ENCODE results near the gene SLC39A11. TPM values are rescaled to one million over a fixed set of nuclear protein-coding genes. Genes with fewer than 3 reads are reported as not detected.

SLC39A11 gene
- total and polyA plus RNA-seq, 2 of the 13 experiments (the other 11 are each of a cell fraction or from before 2014, with no cell fraction given), result 17.2 to 31.5 TPM

DNA sequence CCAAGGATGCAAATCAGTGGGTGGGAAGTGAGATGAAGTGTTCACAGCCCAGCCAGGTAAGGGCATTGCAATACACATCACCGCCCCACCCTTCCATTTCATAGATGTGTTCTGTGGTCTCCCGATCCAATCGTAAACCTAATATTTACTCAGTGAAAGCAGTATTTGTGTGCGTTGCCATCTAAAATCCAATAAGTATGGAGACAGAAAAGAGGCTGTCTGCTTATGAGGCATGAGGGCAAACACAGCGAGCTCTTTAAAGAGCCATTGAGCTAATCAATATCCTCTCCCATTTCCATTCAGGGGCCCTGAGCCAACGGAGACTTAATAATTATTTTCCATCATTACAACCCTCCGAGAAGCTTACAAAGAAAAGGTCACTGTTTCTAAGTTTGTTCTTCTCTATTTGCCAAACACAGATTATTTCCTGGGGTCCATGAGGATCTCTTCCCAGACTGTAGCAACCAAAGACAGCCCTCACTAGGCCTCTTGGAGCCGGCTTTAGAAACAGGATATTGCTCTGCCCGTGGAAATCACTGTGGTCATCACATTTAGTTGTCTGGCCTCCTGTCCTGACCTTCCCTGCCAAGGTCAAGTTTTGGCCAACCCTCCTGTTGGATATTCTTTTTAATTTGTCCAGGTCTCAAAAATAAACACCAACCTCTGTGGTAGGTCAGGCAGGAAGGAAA, 120.1 kb downstream of the SLC39A11 start (continued):
- TF ChIP-seq UBTF (CRISPR knock-in tag; IDR thresholded peaks at IDR 0.05) (no peak), ZNF619 (CRISPR knock-in tag; IDR thresholded peaks at IDR 0.05) (no peak), MLXIP (CRISPR knock-in tag; IDR thresholded peaks at IDR 0.05; ENCODE audit: borderline replicate concordance) (no peak), ZBTB10 (CRISPR knock-in tag; IDR thresholded peaks at IDR 0.05; ENCODE audit: borderline replicate concordance) (no peak), ZFYVE20 (CRISPR knock-in tag; IDR thresholded peaks at IDR 0.05; ENCODE audit: borderline replicate concordance, low read depth) (no peak), XRCC5 (optimal IDR thresholded peaks at IDR 0.05; ENCODE audit: low read length) (no peak), WIZ (CRISPR knock-in tag; IDR thresholded peaks at IDR 0.05) (no peak), CHD4 (IDR thresholded peaks at IDR 0.05; ENCODE audit: borderline replicate concordance, low read length) (no peak), RFX5 (IDR thresholded peaks at IDR 0.05; ENCODE audit: low read depth, low read length) (no peak), ZNF205 (CRISPR knock-in tag; IDR thresholded peaks at IDR 0.05) (peak; percentile 75; the same call in 1 of the 2 replicates), ZBTB38 (CRISPR knock-in tag; IDR thresholded peaks at IDR 0.05) (no peak), SETDB1 (CRISPR knock-in tag; IDR thresholded peaks at IDR 0.05; ENCODE audit: borderline replicate concordance) (no peak), HNRNPH1 (optimal IDR thresholded peaks at IDR 0.05; ENCODE audit: low read depth, low read length) (no peak)
- TF ChIP-seq, protein P1, sequence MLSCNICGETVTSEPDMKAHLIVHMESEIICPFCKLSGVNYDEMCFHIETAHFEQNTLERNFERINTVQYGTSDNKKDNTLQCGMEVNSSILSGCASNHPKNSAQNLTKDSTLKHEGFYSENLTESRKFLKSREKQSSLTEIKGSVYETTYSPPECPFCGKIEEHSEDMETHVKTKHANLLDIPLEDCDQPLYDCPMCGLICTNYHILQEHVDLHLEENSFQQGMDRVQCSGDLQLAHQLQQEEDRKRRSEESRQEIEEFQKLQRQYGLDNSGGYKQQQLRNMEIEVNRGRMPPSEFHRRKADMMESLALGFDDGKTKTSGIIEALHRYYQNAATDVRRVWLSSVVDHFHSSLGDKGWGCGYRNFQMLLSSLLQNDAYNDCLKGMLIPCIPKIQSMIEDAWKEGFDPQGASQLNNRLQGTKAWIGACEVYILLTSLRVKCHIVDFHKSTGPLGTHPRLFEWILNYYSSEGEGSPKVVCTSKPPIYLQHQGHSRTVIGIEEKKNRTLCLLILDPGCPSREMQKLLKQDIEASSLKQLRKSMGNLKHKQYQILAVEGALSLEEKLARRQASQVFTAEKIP (CRISPR knock-in tag; IDR thresholded peaks at IDR 0.05; ENCODE audit: borderline replicate concordance), result no peak
- TF ChIP-seq, protein P2, sequence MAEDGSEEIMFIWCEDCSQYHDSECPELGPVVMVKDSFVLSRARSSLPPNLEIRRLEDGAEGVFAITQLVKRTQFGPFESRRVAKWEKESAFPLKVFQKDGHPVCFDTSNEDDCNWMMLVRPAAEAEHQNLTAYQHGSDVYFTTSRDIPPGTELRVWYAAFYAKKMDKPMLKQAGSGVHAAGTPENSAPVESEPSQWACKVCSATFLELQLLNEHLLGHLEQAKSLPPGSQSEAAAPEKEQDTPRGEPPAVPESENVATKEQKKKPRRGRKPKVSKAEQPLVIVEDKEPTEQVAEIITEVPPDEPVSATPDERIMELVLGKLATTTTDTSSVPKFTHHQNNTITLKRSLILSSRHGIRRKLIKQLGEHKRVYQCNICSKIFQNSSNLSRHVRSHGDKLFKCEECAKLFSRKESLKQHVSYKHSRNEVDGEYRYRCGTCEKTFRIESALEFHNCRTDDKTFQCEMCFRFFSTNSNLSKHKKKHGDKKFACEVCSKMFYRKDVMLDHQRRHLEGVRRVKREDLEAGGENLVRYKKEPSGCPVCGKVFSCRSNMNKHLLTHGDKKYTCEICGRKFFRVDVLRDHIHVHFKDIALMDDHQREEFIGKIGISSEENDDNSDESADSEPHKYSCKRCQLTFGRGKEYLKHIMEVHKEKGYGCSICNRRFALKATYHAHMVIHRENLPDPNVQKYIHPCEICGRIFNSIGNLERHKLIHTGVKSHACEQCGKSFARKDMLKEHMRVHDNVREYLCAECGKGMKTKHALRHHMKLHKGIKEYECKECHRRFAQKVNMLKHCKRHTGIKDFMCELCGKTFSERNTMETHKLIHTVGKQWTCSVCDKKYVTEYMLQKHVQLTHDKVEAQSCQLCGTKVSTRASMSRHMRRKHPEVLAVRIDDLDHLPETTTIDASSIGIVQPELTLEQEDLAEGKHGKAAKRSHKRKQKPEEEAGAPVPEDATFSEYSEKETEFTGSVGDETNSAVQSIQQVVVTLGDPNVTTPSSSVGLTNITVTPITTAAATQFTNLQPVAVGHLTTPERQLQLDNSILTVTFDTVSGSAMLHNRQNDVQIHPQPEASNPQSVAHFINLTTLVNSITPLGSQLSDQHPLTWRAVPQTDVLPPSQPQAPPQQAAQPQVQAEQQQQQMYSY (CRISPR knock-in tag; IDR thresholded peaks at IDR 0.05), result no peak

Data from HepG2 (cell line).